CD14-positive monocyte (primary cell): ENCODE results near the gene ING4. TPM values are rescaled to one million over a fixed set of nuclear protein-coding genes. Genes with fewer than 3 reads are reported as not detected.
A peak's percentile ranks its signal among the peaks of the same experiment; 100 is the strongest.

Source experiments
- DNase-seq, 3 donors: peaks; one replicate each; pipeline ENCODE4 v3.0.0-alpha.2; 2011 to 2022
- H2AFZ ChIP-seq: 2 replicates; pipeline ENCODE4 v1.6.0; 2012; ENCODE audit warnings: mild to moderate bottlenecking, low read depth, low read length, inconsistent platforms; ENCODE audit not compliant: insufficient read depth, poor library complexity, severe bottlenecking
- H3K27ac ChIP-seq, 2 donors: 1 replicate in 1 of 2; 2 replicates in 1 of 2; pipeline ENCODE4 v1.5.1; 2012 to 2013; ENCODE audit warnings: low read length in 2 of 2, control low read depth in 1 of 2, inconsistent platforms in 1 of 2, low read depth in 1 of 2, mild to moderate bottlenecking in 1 of 2
- H3K27me3 ChIP-seq, 2 donors: one replicate each; pipeline versions ENCODE4 v1.6.0 to v1.6.1; 2011 to 2013; ENCODE audit warnings: low read length in 2 of 2; ENCODE audit not compliant: control insufficient read depth in 2 of 2, insufficient read depth in 2 of 2
- H3K36me3 ChIP-seq, 2 donors: replicated peaks in 1 of 2; 1 replicate in 1 of 2; 2 replicates in 1 of 2; pipeline versions ENCODE4 v1.5.1 to v1.6.1; 2012 to 2013; ENCODE audit warnings: low read length in 2 of 2, control low read depth in 1 of 2, inconsistent platforms in 1 of 2, mild to moderate bottlenecking in 1 of 2; ENCODE audit not compliant: insufficient read depth in 2 of 2, control insufficient read depth in 1 of 2
- H3K4me1 ChIP-seq, 2 donors: 1 replicate in 1 of 2; 2 replicates in 1 of 2; pipeline versions ENCODE4 v1.5.1 to v1.6.1; 2012 to 2013; ENCODE audit warnings: low read length in 2 of 2, control low read depth in 1 of 2, inconsistent platforms in 1 of 2, mild to moderate bottlenecking in 1 of 2, moderate library complexity in 1 of 2; ENCODE audit not compliant: insufficient read depth in 2 of 2, control insufficient read depth in 1 of 2
- H3K4me2 ChIP-seq: replicated peaks from 2 replicates; pipeline ENCODE3; 2012; ENCODE audit warnings: low read length, moderate library complexity, mild to moderate bottlenecking; ENCODE audit not compliant: poor library complexity, severe bottlenecking; ENCODE audit errors: extremely low read depth
- H3K4me3 ChIP-seq, 3 experiments: fragments of 200-600 bp in 1 of 3; sonication (generic) in 1 of 3; replicated peaks in 1 of 3; 1 replicate in 2 of 3; 2 replicates in 1 of 3; pipeline ENCODE4 v1.5.1; 2011 to 2013; ENCODE audit warnings: low read length in 3 of 3, mild to moderate bottlenecking in 3 of 3, control low read depth in 2 of 3, low read depth in 2 of 3, inconsistent platforms in 1 of 3, moderate library complexity in 1 of 3
- H3K79me2 ChIP-seq: 2 replicates; pipeline ENCODE4 v1.6.0; 2012; ENCODE audit warnings: mild to moderate bottlenecking, control low read depth, inconsistent platforms, low read length, moderate library complexity; ENCODE audit not compliant: insufficient read depth
- H3K9ac ChIP-seq: 2 replicates; pipeline ENCODE4 v1.6.0; 2017; ENCODE audit warnings: low read length, mild to moderate bottlenecking; ENCODE audit not compliant: insufficient read depth, poor library complexity, severe bottlenecking
- H3K9me3 ChIP-seq, 2 donors: replicated peaks in 1 of 2; 1 replicate in 1 of 2; 2 replicates in 1 of 2; pipeline versions ENCODE4 v1.5.1 to v1.6.1; 2012 to 2013; ENCODE audit warnings: low read length in 2 of 2, control low read depth in 1 of 2; ENCODE audit not compliant: control insufficient read depth in 1 of 2, insufficient read depth in 1 of 2
- H4K20me1 ChIP-seq: 2 replicates; pipeline ENCODE4 v1.6.0; 2012; ENCODE audit warnings: mild to moderate bottlenecking, low read length, control low read depth, moderate library complexity; ENCODE audit not compliant: insufficient read depth
- H3K27ac Mint-ChIP-seq, 7 donors: one replicate each; pipeline ENCODE4 v1.8.0; 2020; ENCODE audit warnings: mild to moderate bottlenecking in 7 of 7, mixed read lengths in 7 of 7, moderate library complexity in 6 of 7, inconsistent platforms in 2 of 7
- H3K27me3 Mint-ChIP-seq, 3 donors: one replicate each; pipeline ENCODE4 v1.8.0; 2021 to 2022; ENCODE audit warnings: low read depth in 3 of 3, mild to moderate bottlenecking in 3 of 3, mixed read lengths in 3 of 3, moderate library complexity in 3 of 3, inconsistent platforms in 1 of 3
- H3K36me3 Mint-ChIP-seq, 2 donors: one replicate each; pipeline ENCODE4 v1.8.0; 2020; ENCODE audit warnings: mixed read lengths in 2 of 2, inconsistent platforms in 1 of 2, mild to moderate bottlenecking in 1 of 2
- H3K4me1 Mint-ChIP-seq: one replicate; pipeline ENCODE4 v1.8.0; 2020; ENCODE audit warnings: mild to moderate bottlenecking, mixed read lengths
- H3K4me3 Mint-ChIP-seq, 2 donors: one replicate each; pipeline ENCODE4 v1.8.0; 2020; ENCODE audit warnings: mild to moderate bottlenecking in 2 of 2, mixed read lengths in 2 of 2, moderate library complexity in 1 of 2
- H3K9me3 Mint-ChIP-seq, 7 donors: one replicate each; pipeline ENCODE4 v1.8.0; 2020 to 2022; ENCODE audit warnings: mixed read lengths in 7 of 7, mild to moderate bottlenecking in 6 of 7, moderate library complexity in 6 of 7, inconsistent platforms in 2 of 7
- WGBS: methylation state at CpG from one replicate; pipeline ENCODE4 v1.1.5; 2013; ENCODE audit warnings: missing lambda C conversion rate; ENCODE audit not compliant: insufficient coverage; 5-methylcytosine and 5-hydroxymethylcytosine counted together
- intact Hi-C, 2 donors: fragments of 100-400 bp; cut with micrococcal nuclease; formaldehyde crosslinking; loops; one replicate each; pipeline versions ENCODE4 v1.15.0 to v1.15.1; 2023
- polyA plus RNA-seq, 3 donors: library from polyadenylated mRNA; depleted of rRNA in 1 of 3; unstranded in 2 of 3; stranded (reverse) in 1 of 3; fragments of 300-500 nt in 2 of 3; fragments of >200 nt in 1 of 3; fragmentation: Illumina TruSeq in 2 of 3; gene quantifications; 1 replicate in 2 of 3; 2 replicates in 1 of 3; pipeline ENCODE4 v1.2.3, GENCODE V29; 2012 to 2021
- TF ChIP-seq, protein P1 (sequence below): fragments of 200-600 bp; IDR thresholded peaks from one replicate; pipeline ENCODE4 v1.8.0; 2022; ENCODE audit warnings: antibody characterized with exemption, mild to moderate bottlenecking

The ING4 gene
- polyA plus RNA-seq, 3 donors, result 62.2 to 67.1 (median 64.0) TPM

DNA sequence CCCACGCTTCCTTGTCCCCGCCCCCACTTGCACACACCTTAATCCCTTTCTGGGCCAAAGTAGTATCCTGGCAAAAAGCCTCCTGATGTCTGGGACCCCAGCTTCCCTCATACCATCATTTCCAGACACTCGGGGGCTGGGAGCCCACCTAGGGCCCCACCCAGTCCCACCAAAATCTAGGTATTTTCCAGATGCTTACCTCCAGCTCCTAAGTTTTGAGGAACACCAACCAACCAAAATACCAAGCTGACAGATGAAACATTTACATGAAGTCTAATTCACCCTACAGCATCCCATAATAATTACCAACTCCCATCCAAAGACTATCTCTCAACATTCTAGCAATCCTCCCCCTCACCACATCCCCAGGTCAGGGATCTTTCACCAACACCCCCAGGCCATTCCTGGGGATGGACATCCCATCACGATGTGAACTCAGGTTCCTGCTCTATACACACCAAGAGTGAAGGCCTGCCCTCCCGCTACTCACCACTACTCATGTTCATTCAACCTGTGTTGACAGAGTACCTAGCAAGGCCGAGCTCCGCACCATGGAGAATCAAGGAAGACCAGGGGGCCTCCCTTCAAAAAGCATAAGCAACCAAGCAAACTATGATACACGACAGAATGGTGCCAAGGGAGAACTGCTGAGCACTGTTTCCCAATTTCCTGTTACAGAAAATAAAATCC is 54.2 kb downstream of the ING4 start:
- Mint-ChIP-seq H3K36me3 (peaks cover 17 to 18% of the 10 kb centered on the region in 2 donors), H3K27me3 (peaks cover 0 to 2% (median 0%) of the 10 kb centered on the region in 3 donors), H3K9me3 (peaks cover 0 to 3% (median 0%) of the 10 kb centered on the region in 7 donors), H3K4me1 (peaks cover 46% of the 10 kb centered on the region), H3K27ac (no peak overlapping the region), H3K4me3 (no peak overlapping the region)
- Histone ChIP-seq H4K20me1 (peaks cover 27% of the 10 kb centered on the region), H3K27ac (peak overlapping the region in 1 of 2 donors; percentile 11), H3K4me3 (no peak overlapping the region), H3K4me1 (peaks cover 49 to 61% of the 10 kb centered on the region in 2 donors), H3K4me2 (no peak overlapping the region), H3K79me2 (peaks cover 30% of the 10 kb centered on the region), H3K36me3 (peaks cover 0 to 1% of the 10 kb centered on the region in 2 donors), H2AFZ (no peak overlapping the region), H3K27me3 (no peaks in the 10 kb centered on the region), H3K9me3 (peaks cover 0 to 7% of the 10 kb centered on the region in 2 donors), H3K9ac (no peak overlapping the region)
- intact Hi-C loops, result loop anchor here in 1 of 2 donors (5.0 kb wide), 1 partner anchor 36 kb away; no protein-coding TSS in a partner anchor
- WGBS, result 54% methylated on average over 5 of the region's 8 CpGs
- TF ChIP-seq, protein P1, sequence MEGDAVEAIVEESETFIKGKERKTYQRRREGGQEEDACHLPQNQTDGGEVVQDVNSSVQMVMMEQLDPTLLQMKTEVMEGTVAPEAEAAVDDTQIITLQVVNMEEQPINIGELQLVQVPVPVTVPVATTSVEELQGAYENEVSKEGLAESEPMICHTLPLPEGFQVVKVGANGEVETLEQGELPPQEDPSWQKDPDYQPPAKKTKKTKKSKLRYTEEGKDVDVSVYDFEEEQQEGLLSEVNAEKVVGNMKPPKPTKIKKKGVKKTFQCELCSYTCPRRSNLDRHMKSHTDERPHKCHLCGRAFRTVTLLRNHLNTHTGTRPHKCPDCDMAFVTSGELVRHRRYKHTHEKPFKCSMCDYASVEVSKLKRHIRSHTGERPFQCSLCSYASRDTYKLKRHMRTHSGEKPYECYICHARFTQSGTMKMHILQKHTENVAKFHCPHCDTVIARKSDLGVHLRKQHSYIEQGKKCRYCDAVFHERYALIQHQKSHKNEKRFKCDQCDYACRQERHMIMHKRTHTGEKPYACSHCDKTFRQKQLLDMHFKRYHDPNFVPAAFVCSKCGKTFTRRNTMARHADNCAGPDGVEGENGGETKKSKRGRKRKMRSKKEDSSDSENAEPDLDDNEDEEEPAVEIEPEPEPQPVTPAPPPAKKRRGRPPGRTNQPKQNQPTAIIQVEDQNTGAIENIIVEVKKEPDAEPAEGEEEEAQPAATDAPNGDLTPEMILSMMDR, result no peak
- DNase-seq, result no peak

DNA sequence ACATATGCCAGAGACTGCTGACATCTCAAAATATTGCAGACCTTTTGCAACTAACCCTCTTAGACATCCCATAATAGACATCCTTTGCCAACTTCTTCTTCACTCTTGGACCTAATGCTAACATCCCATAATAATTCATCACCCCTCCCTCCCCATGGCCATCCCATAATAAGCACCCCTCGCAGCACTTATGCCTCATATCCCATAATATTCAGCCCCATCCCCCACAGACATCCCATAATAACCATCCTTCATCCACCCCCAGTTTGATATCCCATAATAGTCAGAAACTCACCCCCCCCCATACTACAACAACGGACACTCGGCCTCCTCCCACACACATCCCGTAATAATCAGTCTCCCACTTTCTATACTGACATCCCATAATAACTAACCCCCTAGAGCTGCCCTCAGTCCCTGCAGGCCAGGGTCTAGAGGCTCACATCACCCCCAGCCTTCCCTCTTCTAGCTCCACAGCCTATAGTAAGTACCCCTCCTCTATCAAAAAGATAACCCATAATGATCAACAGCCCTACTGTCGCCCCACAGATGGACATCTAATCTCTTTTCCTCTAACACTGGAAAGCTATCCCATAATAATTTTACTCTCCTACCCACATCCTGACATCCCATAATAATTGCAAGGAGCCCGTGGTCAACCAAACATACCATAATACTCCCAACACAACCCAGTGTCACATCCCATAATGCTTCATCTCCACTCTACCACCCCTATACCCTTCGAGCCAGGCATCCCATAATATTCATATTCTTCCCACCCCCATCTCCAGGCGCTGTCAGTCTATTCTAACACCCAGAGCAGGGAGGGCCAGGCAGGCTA is 54.9 kb downstream of the ING4 start:
- Histone ChIP-seq H3K4me2 (peak overlapping the region; percentile 95), H3K36me3 (peaks cover 2 to 6% of the 10 kb centered on the region in 2 donors), H3K4me3 (peak overlapping the region in 1 of 3 experiments; percentile 94), H3K79me2 (peaks cover 37% of the 10 kb centered on the region), H4K20me1 (peaks cover 35% of the 10 kb centered on the region), H3K4me1 (peaks cover 50 to 61% of the 10 kb centered on the region in 2 donors), H2AFZ (no peak overlapping the region), H3K27me3 (no peaks in the 10 kb centered on the region), H3K27ac (peak overlapping the region; percentile 37 to 77), H3K9me3 (peaks cover 0 to 7% of the 10 kb centered on the region in 2 donors), H3K9ac (no peak overlapping the region)
- peak in 1 of 3 donors; percentile 55 for DNase-seq
- Mint-ChIP-seq H3K4me1 (peaks cover 47% of the 10 kb centered on the region), H3K36me3 (peaks cover 21 to 22% of the 10 kb centered on the region in 2 donors), H3K4me3 (no peak overlapping the region), H3K9me3 (peaks cover 0 to 3% (median 0%) of the 10 kb centered on the region in 7 donors), H3K27me3 (peaks cover 0 to 2% (median 0%) of the 10 kb centered on the region in 3 donors), H3K27ac (no peak overlapping the region)
- intact Hi-C loops, result loop anchor here in 1 of 2 donors (5.0 kb wide), 1 partner anchor 36 kb away; no protein-coding TSS in a partner anchor
- TF ChIP-seq, protein P1, result no peak
- 5% methylated on average over 8 of the region's 8 CpGs for WGBS
